ENCODE data around the gene RIC8B.

DNA sequence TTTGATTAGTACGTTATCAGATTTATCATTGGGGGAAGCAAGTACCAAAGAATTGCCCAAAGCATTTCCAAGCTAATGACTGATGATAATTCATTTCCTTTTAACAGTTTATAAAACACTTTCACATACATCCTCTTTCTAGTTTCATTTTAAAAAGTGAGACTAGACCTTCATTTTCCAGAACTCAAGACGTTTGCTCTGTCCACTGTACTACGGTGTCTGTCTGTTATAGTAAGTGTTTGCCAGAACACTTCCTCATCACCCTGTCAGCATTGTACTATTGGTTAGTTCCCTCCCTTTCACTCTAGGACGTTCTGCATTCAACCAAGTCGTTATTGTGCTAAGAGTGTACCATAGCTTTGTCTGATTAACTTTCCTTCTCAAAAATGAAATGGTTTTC is 99.5 kb downstream of the RIC8B start:
- TF ChIP-seq, protein P1, sequence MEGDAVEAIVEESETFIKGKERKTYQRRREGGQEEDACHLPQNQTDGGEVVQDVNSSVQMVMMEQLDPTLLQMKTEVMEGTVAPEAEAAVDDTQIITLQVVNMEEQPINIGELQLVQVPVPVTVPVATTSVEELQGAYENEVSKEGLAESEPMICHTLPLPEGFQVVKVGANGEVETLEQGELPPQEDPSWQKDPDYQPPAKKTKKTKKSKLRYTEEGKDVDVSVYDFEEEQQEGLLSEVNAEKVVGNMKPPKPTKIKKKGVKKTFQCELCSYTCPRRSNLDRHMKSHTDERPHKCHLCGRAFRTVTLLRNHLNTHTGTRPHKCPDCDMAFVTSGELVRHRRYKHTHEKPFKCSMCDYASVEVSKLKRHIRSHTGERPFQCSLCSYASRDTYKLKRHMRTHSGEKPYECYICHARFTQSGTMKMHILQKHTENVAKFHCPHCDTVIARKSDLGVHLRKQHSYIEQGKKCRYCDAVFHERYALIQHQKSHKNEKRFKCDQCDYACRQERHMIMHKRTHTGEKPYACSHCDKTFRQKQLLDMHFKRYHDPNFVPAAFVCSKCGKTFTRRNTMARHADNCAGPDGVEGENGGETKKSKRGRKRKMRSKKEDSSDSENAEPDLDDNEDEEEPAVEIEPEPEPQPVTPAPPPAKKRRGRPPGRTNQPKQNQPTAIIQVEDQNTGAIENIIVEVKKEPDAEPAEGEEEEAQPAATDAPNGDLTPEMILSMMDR (IDR thresholded peaks at IDR 0.05) = no peak
- no peak for TF ChIP-seq POLR2AphosphoS5 (IDR thresholded peaks at IDR 0.05)

All from transverse colon (tissue), 4 donors.